ENCODE measurements around the gene KLHL1. TPM values are rescaled to one million over a fixed set of nuclear protein-coding genes. Genes with fewer than 3 reads are reported as not detected.
"Not testable (repeated sequence)": the region's sequence is repeated elsewhere in the genome, so short reads cannot be mapped to it uniquely, and the experiment has no call there.

The KLHL1 gene
- not detected for total RNA-seq

DNA sequence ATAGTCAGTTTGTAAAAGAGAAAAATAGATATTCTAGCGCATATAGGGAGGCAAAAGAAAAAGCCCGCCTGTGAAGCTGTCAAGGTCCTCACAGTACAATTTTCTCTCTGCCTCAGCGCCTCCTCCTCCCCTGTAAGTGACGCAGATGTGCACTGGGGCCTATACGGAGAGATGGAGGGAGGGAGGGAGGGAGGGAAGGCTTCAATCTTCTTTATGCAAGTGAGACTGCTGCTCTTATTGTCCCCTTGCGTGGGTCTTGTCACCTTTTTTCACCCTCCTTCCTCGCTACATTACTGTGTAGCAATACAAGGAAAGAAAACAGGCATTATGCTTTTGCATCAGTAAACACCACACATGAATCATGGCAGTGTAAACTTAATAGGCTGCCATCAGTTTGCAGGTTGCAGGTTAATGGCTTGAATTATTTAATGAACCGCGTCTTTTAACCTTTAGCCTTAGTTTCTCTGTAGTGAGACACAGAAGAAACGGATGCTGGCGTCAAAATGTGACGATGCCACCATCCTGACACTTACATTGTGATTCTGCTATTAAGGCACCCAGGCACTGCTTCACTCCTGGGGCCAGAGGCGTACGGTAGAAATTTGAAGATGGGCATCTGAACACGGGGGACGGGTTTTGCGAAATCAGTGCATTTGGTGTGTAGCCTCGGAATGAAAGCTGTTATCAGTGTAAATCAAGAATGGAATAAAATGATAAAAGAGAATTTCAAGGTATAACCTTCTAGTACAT lies at the start of gene KLHL1:
KLHL1 (minus strand) TSS at position 97 of the 750 bp plus-strand sequence. CDS start 753 bp downstream, outside the sequence.
- no peaks in the 10 kb centered on the region for H3K4me1 ChIP-seq
- H3K36me3 ChIP-seq: no peaks in the 10 kb centered on the region
- TF ChIP-seq, protein P1, sequence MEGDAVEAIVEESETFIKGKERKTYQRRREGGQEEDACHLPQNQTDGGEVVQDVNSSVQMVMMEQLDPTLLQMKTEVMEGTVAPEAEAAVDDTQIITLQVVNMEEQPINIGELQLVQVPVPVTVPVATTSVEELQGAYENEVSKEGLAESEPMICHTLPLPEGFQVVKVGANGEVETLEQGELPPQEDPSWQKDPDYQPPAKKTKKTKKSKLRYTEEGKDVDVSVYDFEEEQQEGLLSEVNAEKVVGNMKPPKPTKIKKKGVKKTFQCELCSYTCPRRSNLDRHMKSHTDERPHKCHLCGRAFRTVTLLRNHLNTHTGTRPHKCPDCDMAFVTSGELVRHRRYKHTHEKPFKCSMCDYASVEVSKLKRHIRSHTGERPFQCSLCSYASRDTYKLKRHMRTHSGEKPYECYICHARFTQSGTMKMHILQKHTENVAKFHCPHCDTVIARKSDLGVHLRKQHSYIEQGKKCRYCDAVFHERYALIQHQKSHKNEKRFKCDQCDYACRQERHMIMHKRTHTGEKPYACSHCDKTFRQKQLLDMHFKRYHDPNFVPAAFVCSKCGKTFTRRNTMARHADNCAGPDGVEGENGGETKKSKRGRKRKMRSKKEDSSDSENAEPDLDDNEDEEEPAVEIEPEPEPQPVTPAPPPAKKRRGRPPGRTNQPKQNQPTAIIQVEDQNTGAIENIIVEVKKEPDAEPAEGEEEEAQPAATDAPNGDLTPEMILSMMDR (IDR thresholded peaks at IDR 0.05): no peak
- no peak for TF ChIP-seq POLR2A (IDR thresholded peaks at IDR 0.05)
- H3K27me3 ChIP-seq: no peaks in the 10 kb centered on the region
- no peak within 1 kb of the TSS for H3K4me3 ChIP-seq
- DNase-seq: no peak
- H3K9me3 ChIP-seq: no peaks in the 10 kb centered on the region
- no peak within 1 kb of the TSS for H3K27ac ChIP-seq

DNA sequence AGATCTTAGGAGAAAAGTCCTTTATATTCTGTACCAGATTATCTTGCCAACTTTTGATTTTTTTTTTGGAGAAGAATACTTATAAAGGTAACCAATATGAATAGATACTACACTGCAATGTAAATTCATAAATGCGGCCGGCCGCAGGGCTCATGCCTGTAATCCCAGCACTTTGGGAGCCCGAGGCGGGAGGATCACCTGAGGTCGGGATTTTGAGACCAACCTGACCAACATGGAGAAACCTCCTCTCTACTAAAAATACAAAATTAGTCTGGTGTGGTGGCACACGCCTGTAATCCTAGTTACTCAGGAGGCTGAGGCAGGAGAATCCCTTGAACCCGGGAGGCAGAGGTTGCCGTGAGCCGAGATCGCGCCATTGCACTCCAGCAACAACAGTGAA lies 34.4 kb upstream of the KLHL1 start:
- H3K27ac ChIP-seq, H3K4me3 ChIP-seq, H3K27me3 ChIP-seq, H3K36me3 ChIP-seq, H3K9me3 ChIP-seq, DNase-seq, H3K4me1 ChIP-seq: not testable (repeated sequence)

GRCh38 chr13:70128098-70128497 lies 19.8 kb upstream of the KLHL1 start:
- Histone ChIP-seq H3K36me3 (no peaks in the 10 kb centered on the region), H3K9me3 (no peaks in the 10 kb centered on the region), H3K27ac (no peak overlapping the region), H3K4me3 (no peak overlapping the region), H3K4me1 (no peaks in the 10 kb centered on the region), H3K27me3 (no peaks in the 10 kb centered on the region)
- TF ChIP-seq, protein P1 (IDR thresholded peaks at IDR 0.05): no peak
- TF ChIP-seq POLR2A (IDR thresholded peaks at IDR 0.05): no peak
- DNase-seq: no peak

- Histone ChIP-seq H3K4me1 (no peaks in the 10 kb centered on the region), H3K4me3 (no peak overlapping the region), H3K27ac (no peak overlapping the region), H3K27me3 (no peaks in the 10 kb centered on the region), H3K9me3 (no peaks in the 10 kb centered on the region), H3K36me3 (no peaks in the 10 kb centered on the region)
- no peak for DNase-seq
- TF ChIP-seq, protein P1 (IDR thresholded peaks at IDR 0.05): no peak
Observed at GRCh38 chr13:70125693-70126092, 17.4 kb upstream of the KLHL1 start.

DNA sequence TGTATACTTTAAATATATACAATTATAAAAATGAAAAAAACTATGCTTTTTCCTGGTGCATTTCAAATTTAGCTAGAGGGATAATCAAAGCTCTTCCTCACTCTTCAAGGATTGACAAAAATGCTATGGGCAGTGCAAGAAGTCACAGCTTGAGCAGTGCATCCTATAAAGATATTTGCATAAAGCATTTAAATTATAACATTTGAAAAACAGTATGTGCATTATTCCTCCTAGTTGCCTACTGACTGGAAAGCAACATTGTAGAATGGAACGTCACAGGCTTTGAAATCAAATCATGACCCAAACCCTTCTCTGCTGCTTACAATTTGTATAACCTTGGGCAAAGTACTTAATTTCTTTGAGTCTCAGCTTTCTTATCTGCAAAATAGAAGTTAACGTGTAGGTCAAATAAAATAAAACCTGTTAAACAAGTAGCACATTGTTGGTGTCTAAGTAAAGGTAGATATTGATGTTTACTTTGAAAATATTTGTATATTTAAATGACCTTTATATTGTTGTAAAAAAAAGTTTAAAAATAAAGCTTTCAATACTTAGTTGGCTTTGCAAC lies 9.2 kb upstream of the KLHL1 start:
- no peaks in the 10 kb centered on the region for H3K4me1 ChIP-seq
- no peak for TF ChIP-seq POLR2A (IDR thresholded peaks at IDR 0.05)
- TF ChIP-seq, protein P1 (IDR thresholded peaks at IDR 0.05): no peak
- no peaks in the 10 kb centered on the region for H3K36me3 ChIP-seq
- no peaks in the 10 kb centered on the region for H3K9me3 ChIP-seq
- H3K4me3 ChIP-seq: no peak overlapping the region
- H3K27ac ChIP-seq: no peak overlapping the region
- DNase-seq: no peak
- H3K27me3 ChIP-seq: no peaks in the 10 kb centered on the region

DNA sequence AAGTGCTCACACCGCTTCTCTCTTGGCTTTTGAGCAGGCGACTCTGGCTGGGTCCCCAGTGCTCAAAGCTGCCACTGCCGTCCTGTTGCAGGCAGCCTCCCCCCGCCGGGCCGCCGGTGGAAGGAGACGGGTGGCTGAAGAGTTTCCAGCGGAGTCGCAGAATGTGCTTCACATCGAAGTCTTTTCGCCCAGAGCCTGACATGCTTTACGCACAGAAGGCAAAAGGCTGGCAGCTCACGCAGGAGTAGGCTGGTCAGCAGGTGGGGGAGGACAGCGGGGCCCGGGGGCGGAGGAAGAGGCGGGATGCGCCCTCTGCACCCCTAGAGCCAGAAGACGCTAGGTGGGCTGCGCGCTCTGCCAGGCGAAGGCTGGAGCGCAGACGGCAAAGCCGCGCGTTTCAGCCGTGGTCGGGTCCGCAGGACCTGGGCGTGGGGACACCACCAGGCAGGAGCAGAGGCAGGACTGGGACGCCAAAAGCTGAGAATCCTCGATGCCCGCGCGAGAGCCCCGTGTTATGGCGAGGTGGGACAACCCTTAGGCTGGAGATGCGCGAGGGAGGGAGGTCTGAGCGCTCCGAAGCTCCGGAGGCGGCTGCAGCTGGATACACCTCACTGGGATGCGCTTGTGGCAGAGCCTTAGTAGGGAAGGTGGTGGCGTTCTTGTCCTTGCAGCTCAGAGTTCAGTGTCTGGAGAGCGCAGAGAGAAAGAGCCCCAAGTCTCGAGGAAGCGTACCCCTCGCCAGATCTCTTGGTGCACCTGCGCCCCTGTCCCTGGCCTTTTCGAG lies 562 bp downstream of the KLHL1 start, which contains the start of gene ATXN8OS:
ATXN8OS (plus strand) TSS at position 329 of the 784 bp plus-strand sequence.
- H3K36me3 ChIP-seq: no peaks in the 10 kb centered on the region
- no peak within 1 kb of the TSS for H3K27ac ChIP-seq
- TF ChIP-seq, protein P1 (IDR thresholded peaks at IDR 0.05): no peak
- TF ChIP-seq POLR2A (IDR thresholded peaks at IDR 0.05): no peak
- H3K4me3 ChIP-seq: no peak within 1 kb of the TSS
- H3K4me1 ChIP-seq: no peaks in the 10 kb centered on the region
- DNase-seq: peak in 1 of 3 donors; percentile 27
- H3K9me3 ChIP-seq: no peaks in the 10 kb centered on the region
- no peaks in the 10 kb centered on the region for H3K27me3 ChIP-seq

Measured in Peyer's patch (tissue), 4 donors.